GM12874 (cell line): ENCODE data around the gene PRMT7.

Experiments
- TF ChIP-seq, protein P1 (sequence below): IDR thresholded peaks from 2 replicates; pipeline ENCODE4 v1.5.1; 2011; ENCODE audit warnings: low read depth, mild to moderate bottlenecking, control low read depth, low read length, moderate library complexity; ENCODE audit not compliant: insufficient read depth

PRMT7 gene

DNA sequence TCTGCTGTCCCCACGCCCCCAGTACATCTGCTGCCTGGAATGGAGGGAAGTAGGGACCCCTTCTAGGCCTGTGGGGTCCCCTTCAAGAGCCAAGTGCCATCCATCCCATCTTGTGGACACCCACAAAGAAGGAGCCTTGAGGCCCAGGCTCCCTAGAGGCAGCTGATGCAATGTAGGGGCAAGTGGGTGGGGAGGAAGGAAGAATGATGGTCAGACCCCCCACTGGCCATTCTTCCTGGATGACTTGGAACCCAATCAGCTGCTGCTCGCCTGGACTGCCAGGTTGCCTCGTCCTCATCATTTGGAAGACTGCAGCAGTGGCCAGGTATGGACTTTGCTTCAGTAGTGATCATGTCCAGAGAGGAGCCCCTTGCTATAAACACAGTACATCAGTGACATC is 88.6 kb downstream of the PRMT7 start:
- TF ChIP-seq, protein P1, sequence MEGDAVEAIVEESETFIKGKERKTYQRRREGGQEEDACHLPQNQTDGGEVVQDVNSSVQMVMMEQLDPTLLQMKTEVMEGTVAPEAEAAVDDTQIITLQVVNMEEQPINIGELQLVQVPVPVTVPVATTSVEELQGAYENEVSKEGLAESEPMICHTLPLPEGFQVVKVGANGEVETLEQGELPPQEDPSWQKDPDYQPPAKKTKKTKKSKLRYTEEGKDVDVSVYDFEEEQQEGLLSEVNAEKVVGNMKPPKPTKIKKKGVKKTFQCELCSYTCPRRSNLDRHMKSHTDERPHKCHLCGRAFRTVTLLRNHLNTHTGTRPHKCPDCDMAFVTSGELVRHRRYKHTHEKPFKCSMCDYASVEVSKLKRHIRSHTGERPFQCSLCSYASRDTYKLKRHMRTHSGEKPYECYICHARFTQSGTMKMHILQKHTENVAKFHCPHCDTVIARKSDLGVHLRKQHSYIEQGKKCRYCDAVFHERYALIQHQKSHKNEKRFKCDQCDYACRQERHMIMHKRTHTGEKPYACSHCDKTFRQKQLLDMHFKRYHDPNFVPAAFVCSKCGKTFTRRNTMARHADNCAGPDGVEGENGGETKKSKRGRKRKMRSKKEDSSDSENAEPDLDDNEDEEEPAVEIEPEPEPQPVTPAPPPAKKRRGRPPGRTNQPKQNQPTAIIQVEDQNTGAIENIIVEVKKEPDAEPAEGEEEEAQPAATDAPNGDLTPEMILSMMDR = no peak

DNA sequence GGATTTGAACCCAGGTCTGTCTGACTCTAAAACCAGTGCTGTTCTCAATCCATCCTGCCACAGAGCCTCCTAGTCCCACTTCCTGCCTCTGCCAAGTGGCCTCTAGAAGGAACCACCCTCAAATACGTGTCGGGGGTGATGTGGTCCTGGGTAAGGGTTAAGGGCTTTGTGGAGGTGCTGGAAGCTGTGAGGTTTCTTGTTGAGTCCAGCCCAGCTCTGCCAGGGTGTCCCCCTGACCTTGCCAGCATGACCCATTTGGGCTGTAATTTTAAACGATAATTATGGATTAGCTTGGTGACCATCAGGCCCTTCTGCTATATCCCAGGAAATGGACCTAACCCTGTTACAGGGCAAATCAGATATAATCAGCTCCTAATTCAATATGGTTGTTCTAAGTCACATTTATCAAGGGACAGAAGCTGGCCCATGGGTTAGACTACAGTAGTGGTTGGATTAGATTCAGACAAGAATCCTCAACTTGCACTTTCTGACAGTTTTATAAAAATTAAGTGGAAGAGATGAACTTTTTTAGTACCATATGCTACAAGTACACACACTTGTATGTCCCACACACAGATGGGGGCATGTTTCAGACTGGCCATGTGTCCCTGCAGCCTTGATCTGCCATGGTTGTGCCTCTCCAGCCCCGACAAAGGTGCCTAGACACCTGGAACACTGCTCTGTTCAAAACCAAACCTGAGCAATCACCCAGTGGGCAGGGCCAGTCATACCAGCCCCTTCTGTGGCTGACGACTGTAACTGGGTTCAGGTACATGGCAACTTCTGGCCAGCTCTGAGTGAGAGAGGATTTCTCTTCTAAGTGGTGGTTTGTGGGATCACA is 89.5 kb downstream of the PRMT7 start:
- TF ChIP-seq, protein P1 = no peak

DNA sequence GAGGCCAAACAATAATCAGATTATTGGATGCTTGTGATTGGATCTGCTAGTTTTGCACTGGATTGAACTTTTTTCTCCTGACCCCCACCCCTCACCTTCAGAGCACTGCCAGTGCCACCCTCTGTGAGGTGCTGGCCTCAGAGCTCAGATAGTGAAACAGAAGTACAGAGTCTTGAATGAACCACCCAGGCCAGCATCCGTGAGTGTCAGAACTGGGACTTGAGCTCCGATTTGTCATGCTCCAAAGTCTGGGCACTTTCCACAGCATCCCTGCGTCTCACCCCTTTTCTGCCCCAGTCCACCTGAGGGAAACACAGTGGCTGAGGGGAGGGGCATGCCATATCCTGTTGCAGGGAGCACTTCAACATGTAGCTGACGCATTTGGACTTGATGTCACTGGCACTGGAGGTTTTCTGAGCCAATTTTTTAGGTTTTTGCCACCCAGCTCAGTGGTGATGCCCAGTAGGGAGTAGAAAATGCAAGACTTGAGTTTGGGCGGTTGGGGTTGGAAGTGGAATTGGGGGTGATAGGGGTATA is 90.2 kb downstream of the PRMT7 start:
- TF ChIP-seq, protein P1 = no peak

DNA sequence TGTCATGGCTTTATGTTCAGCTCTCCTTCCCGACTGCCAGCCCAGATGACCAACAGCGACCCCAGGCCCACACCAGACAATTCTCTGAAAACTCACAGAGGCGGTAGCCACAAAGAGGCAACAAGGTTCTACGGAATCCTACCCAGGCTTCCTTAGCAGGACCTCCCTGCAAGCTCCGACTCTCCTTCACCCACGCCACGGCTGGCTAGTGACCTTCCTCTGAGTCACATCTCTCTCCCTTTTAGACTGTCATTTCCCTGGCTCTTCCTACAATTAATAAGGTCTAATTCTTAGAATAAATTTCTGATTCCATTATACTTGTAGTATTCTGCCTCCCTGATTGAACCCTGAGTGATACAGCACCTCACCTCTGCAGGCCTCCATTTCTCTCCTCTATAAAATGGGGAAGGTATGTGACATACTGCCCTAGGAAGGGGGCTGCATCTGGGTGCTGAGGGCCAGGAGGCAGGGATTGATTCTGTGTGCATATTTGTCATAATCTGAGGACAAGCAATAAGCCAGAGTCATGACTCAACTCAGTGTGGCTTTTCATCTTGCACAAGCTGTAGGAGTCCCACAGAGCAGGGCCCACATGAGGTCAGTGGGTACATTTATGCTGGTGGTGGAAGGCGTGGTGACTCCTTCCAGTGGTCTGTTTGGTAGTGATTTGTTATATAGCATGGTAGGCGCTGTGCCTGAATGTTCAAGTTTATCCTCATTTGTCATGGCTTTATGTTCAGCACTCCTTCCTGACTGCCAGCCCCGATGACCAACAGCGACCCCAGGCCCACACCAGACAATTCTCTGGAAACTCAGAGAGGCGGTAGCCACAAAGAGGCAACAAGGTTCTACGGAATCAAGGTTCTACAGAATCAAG is 91.3 kb downstream of the PRMT7 start:
- TF ChIP-seq, protein P1 = no peak

DNA sequence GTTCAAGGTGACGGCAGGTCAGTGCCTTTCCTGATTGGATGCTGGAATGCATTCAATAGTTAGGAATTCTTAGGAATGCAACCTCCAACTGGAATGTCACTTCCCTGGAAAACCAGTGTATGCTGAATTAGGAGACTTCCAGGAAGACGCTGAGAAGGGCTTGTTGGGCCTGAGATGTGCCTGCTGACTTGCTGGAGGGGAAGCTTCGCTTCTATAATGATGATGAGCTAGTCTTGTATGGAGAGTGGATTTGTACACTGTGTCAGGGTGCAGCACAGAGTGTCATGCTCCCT is 91.9 kb downstream of the PRMT7 start:
- TF ChIP-seq, protein P1 = no peak

DNA sequence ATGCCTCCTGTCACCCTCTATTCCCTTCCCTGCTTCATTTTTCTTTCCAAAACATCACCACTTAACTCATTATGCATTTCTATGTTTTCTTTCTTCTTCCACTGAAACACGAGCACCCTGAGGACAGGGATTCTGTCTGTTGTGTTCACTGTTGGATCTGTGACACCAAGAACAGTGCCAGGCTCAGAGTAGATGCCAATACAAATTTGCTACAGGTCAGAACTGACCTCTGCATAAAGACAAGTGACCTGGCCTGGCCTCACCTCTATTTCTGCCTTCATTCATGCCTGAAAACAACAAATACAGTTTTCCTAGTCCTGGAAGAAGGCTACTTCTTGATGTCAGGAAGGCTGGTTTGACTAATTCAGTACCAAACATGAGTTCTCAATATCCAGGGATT is 92.4 kb downstream of the PRMT7 start:
- TF ChIP-seq, protein P1 = no peak

DNA sequence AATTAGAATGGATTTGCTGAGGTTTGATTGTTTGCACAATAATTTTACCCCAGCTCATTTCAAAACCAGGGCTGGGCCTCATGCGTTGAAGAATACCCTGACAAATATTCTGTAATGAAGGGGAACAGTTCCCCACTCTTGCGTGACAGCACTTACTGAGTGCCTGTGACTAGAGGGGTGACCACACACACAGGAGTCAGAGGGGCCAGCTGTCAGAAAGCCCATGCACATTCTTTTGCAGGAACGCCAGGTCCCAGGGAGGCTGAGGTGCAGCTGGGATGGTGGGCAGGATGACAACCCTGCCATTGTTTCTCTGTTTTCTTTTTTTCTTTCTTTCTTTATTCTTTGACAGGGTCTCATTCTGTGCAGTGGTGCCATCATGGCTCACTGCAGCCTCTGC is 92.9 kb downstream of the PRMT7 start:
- TF ChIP-seq, protein P1 = no peak
